Type B pancreatic cell (in vitro differentiated cells): ENCODE data around the gene NECAB3. TPM values are rescaled to one million over a fixed set of nuclear protein-coding genes. Genes with fewer than 3 reads are reported as not detected.
A peak's percentile ranks its signal among the peaks of the same experiment; 100 is the strongest.

Experiments
- DNase-seq: peaks from one replicate; pipeline ENCODE4 v3.0.0; 2021; ENCODE audit warnings: mixed read lengths; ENCODE audit not compliant: unreplicated experiment; ENCODE audit errors: extremely low spot score
- H3K27ac Mint-ChIP-seq: 2 replicates; pipeline ENCODE4 v1.8.0; 2021; ENCODE audit warnings: mild to moderate bottlenecking, mixed read lengths
- H3K27me3 Mint-ChIP-seq: 2 replicates; pipeline ENCODE4 v1.8.0; 2021; ENCODE audit warnings: mixed read lengths
- H3K36me3 Mint-ChIP-seq: 2 replicates; pipeline ENCODE4 v1.8.0; 2021; ENCODE audit warnings: mixed read lengths
- H3K4me1 Mint-ChIP-seq: one replicate; pipeline ENCODE4 v1.8.0; 2021; ENCODE audit warnings: mixed read lengths; ENCODE audit not compliant: unreplicated experiment
- H3K4me3 Mint-ChIP-seq: 2 replicates; pipeline ENCODE4 v1.8.0; 2021; ENCODE audit warnings: mild to moderate bottlenecking, mixed read lengths
- H3K9me3 Mint-ChIP-seq: 2 replicates; pipeline ENCODE4 v1.8.0; 2021; ENCODE audit warnings: mixed read lengths
- CTCF ChIP-seq: fragments of 200-600 bp; sonication (generic); conservative IDR thresholded peaks from 2 replicates; pipeline ENCODE4 v1.5.0; 2021; ENCODE audit warnings: antibody characterized with exemption, mild to moderate bottlenecking
- total RNA-seq: library from RNA; stranded (reverse); gene quantifications from 2 replicates; pipeline ENCODE4 v1.2.1, GENCODE V29; 2021; ENCODE audit warnings: low replicate concordance

Gene NECAB3
- total RNA-seq, 1 donor from 2014 or later, result 68.2 TPM

DNA sequence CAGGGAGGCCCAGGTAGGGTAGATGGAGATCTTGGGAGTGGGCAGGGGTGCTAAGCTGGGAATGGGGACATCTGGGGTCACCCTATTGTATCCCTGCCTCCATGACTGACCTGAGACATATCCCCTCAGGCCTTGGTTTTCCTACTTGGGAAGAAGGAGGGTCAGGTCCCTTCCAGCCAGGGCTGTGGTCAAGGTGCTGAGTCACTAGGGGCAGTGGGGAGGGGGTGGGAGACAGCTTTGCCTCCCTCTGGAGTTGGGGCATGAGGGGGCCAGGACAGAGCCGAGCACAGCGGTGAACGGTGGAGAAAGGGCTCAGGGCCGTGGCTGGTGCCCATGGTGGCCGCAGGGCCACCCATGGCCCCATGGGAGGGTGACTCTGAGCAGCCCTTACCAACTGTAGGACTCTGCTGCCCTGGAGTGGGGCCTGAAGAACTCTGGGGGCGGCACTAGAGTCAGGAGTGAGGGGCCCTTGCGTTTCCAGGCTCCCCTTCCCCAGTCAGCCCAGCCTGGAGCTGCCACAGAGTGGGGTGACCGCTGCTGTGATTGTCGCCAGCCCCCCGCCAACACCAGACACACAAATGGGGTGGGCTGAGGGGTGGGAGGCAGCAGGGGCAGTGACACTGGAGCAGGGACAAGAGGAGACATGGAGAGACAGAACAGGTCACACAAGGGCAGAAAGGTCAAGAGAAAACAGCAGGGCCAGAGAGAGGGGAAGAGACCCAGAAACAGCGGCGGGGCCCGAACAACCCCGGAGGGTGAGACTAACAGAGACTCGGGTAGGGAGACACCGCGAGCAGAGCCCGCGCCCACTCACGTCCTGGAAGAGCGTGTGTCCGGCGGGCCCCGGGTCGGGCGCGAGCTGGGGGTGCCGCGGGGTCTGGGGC is 576 bp downstream of the NECAB3 start:
- Mint-ChIP-seq H3K27ac (peak overlapping the region; percentile 43), H3K4me1 (peaks cover 39% of the 10 kb centered on the region), H3K36me3 (peaks cover 12% of the 10 kb centered on the region), H3K27me3 (no peaks in the 10 kb centered on the region), H3K4me3 (peak overlapping the region; percentile 86), H3K9me3 (no peaks in the 10 kb centered on the region)
- no peak for TF ChIP-seq CTCF
- no peak for DNase-seq

DNA sequence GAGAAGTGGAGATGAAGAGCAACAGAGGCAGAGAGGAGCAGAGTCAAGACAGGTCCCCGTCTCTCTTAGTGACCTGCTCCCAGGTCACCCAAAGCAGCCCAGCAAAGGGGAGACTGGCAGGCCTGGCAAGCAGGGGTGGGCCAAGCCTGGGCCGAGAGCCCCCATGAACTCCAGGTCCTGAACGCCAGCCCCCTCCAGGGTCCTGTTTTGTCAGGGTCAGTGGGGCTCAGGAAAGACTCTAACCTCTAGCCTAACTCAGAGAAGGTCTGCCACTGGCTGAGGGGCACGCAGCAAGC is 1.2 kb downstream of the NECAB3 start:
- Mint-ChIP-seq H3K4me1 (peaks cover 39% of the 10 kb centered on the region), H3K36me3 (peaks cover 13% of the 10 kb centered on the region), H3K9me3 (no peaks in the 10 kb centered on the region), H3K4me3 (peak overlapping the region; percentile 86), H3K27me3 (no peaks in the 10 kb centered on the region), H3K27ac (peak overlapping the region; percentile 43)
- no peak for TF ChIP-seq CTCF
- no peak for DNase-seq

GRCh38 chr20:33672426-33673113 is 1.7 kb downstream of the NECAB3 start:
- Mint-ChIP-seq H3K9me3 (no peaks in the 10 kb centered on the region), H3K27ac (peak overlapping the region; percentile 43), H3K27me3 (no peaks in the 10 kb centered on the region), H3K4me3 (peak overlapping the region; percentile 86), H3K4me1 (peaks cover 39% of the 10 kb centered on the region), H3K36me3 (peaks cover 13% of the 10 kb centered on the region)
- no peak for DNase-seq
- TF ChIP-seq CTCF, result no peak

- TF ChIP-seq CTCF, result no peak
- H3K4me3 Mint-ChIP-seq, result peak overlapping the region; percentile 86
- H3K9me3 Mint-ChIP-seq, result no peaks in the 10 kb centered on the region
- peaks cover 40% of the 10 kb centered on the region for H3K4me1 Mint-ChIP-seq
- no peaks in the 10 kb centered on the region for H3K27me3 Mint-ChIP-seq
- no peak for DNase-seq
- H3K36me3 Mint-ChIP-seq, result peaks cover 14% of the 10 kb centered on the region
- H3K27ac Mint-ChIP-seq, result peak overlapping the region; percentile 15
Measured at GRCh38 chr20:33671573-33672288, 2.5 kb downstream of the NECAB3 start.

DNA sequence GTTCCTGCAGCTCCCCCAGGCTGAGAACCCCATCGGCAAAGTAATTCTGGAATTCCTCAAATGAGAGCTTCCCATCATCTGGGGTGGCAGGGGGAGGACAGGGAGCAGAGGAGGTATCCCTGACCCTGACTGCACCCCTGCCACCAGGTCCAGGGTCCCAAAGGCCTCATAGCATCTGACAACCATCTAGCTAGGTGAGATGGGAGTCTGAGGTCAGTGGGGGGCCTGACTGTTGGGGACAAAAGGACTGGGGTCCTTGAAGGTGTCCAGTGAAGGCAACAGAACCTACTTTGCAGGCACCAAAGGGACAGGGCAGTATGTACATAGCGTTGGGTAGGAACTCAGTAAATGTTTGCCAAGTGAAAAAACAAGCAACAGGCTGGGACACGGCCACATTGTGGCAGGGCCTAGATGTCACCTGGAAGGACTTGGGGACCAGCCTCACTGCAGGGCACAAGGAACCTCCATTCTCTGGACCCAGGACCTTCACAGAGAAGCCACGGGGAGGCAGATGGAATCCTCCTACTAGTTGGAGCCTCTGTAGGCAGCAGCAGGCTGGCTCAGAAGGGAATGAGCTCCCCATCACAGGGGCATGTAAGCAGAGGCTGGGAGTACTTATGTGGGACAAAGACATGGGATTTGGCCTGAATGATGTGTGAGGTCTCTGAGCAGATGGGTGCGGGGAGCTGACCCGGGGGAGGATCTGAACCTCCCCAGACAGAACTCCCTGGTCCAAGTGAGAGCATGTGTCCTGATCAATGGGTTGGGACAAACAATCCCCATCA is 3.3 kb downstream of the NECAB3 start:
- no peak for TF ChIP-seq CTCF

More for the DNA sequence above, 3.3 kb downstream of the NECAB3 start:
- DNase-seq, result no peak
- Mint-ChIP-seq H3K9me3 (no peaks in the 10 kb centered on the region), H3K27me3 (no peaks in the 10 kb centered on the region), H3K27ac (peak overlapping the region; percentile 18), H3K4me1 (peaks cover 43% of the 10 kb centered on the region), H3K4me3 (peak overlapping the region; percentile 78), H3K36me3 (peaks cover 16% of the 10 kb centered on the region)
